HL-60/S4 treated with phorbol 12-myristate 13-acetate at 8.2 ng/mL for 4 days and 3 days (cell line): ENCODE data around the gene COA6.
"Not testable (repeated sequence)": the region's sequence is repeated elsewhere in the genome, so short reads cannot be mapped to it uniquely, and the experiment has no call there.

Experiments
- in situ Hi-C: fragments of 300-500 bp; cut with MboI; formaldehyde crosslinking; loops from 2 replicates; pipeline ENCODE4 v1.15.0; 2022; ENCODE audit warnings: low sequenced_read_pairs

The COA6 gene

DNA sequence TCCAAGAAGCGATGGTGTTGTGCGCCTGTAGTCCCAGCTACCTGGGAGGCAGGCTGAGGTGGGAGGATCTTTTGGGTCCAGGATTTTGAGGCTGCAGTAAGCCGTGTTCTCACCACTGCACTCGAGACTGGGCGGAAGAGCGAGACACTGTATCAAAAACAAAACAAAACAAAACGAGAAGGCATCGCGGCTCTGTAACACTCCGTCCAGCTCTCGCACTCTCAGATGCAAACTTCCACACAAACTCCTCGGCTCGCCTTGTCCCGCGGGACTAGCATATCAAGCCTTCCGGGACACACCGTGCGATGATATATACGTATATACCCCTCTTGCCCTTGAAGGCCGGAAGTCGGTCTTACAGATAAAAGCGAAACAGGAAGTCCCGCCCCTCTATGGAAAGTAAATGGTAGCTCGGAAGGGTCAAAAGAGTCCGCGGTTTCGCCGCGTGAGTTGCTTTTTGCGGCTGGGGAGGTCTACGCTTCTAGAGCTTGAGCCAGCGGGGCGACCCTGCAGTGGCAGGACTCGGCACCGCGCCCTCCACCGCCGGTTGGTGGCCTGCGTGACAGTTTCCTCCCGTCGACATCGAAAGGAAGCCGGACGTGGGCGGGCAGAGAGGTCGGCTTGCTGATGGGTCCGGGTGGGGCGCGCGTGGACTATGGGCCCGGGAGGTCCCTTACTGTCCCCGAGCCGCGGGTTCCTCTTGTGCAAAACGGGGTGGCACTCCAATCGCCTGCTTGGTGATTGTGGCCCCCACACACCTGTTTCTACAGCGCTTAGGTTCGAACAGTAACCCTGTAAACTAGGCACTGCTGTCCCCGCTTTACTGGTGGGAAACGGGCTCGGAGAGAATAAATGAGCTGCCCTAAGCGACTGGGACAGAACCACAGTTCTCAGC is at the start of gene COA6:
Gene COA6, plus strand, starts transcription at position 393 of the 895 bp plus-strand sequence. Its CDS starts 11 bp downstream, at position 404.
- in situ Hi-C loops, result no loop called here

GRCh38 chr1:234324821-234325220 is 48.4 kb upstream of the COA6 start:
- in situ Hi-C loops, result no loop called here

GRCh38 chr1:234325878-234326496 is 47.3 kb upstream of the COA6 start:
- in situ Hi-C loops, result no loop called here

DNA sequence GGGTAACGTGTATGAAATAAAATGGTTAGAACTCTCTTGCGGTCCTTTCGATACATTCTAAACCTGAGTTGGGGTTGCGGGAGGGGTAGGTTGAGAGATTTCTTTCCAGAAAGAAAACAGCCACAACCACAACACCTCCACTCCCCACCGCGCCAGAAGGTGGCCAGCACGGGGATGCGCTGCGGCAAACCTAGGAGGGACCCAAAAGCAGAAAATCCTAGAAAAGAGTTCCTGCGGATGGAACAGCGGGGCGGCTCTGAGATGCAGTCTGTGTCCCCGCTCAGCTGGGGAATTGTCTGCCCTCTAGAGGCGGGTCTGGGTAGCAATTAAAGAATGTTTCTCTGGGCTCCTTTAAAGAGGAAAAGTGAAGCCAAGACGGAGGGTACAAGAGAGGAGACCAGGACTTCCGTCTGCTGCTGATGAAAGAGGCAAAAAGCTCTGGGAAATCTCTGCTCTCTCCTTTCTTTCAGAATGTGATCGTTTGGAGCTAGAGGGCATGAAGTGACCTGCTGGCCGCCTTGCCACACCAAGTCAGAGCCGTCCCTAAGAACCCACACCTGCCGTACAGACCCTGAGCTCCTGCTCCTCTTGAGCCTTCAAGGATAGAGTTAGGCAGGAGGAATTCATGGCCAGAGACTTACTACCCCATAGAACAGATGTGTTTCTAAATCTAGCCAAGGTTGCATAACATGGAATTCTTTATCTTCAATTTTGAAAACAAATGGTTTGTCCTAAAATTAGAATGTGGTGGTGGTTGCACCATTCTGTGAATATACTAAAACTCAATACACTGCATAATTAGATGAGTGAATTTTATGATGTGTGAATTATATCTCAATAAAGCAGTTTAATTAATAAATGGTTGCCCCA is 46.5 kb upstream of the COA6 start:
- in situ Hi-C loops, result no loop called here

- in situ Hi-C loops, result no loop called here
Measured at GRCh38 chr1:234327577-234328164, 45.6 kb upstream of the COA6 start.

GRCh38 chr1:234330843-234331215 is 42.4 kb upstream of the COA6 start:
- in situ Hi-C loops, result no loop called here

DNA sequence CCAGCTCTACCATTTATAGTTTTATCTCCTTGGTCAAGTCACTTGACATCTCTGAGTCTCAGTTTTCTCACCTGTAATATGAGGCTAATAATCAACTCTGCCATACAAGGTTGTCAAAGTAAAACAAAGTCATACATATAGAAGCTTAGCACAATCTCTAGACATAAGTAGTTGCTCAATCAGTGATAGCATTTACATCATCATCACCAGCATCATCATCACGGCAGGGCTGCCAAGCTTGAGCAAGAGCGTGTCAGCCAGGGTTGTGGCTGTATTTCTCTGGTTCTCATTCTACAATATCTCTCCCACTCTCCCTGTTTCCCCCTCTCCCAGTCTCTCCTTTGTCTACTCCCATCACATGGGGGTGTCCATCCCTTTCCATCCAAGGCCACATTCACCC is 41.7 kb upstream of the COA6 start:
- in situ Hi-C loops, result no loop called here

GRCh38 chr1:234336359-234336758 is 36.9 kb upstream of the COA6 start:
- in situ Hi-C loops, result no loop called here

- in situ Hi-C loops, result no loop called here
Measured at GRCh38 chr1:234337233-234337632, 36.0 kb upstream of the COA6 start.

DNA sequence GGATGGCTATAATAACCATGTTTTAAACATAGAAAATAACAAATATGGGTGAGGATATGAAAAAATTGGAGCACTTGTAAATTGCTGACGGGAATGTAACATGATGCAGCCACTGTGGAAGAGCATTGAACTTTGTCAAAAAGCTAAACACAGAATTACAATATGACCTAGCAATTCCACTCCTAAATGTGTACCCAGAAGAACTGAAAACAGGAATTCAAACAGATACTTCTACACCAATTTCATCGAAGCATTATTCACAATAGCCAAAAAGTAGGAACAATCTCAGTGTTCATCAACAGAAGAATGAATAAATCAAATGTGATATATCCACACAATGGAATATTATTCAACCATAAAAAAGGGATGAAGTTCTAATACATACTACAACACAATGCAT is 32.7 kb upstream of the COA6 start:
- in situ Hi-C loops, result no loop called here

- in situ Hi-C loops, result no loop called here
Measured at GRCh38 chr1:234342774-234343173, 30.5 kb upstream of the COA6 start.

DNA sequence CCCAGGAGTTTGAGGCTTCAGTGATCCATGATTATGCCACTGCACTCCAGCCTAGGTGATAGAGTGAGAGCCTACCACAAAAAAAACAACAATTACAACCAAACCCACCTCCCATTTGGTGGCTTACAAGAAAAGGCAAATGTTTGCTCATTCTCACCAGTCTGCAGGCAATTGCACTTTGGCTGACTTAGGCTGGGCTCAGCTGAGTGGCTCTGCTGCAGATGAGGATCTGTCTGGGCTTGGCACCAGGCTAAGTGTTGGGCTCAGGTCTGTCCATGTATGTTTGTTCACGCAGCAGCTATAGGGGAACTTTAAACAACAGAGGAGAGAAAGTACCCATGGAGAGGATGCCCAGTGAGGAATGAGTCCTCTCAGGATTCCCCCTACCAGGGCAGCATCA is 28.0 kb upstream of the COA6 start:
- in situ Hi-C loops, result no loop called here

DNA sequence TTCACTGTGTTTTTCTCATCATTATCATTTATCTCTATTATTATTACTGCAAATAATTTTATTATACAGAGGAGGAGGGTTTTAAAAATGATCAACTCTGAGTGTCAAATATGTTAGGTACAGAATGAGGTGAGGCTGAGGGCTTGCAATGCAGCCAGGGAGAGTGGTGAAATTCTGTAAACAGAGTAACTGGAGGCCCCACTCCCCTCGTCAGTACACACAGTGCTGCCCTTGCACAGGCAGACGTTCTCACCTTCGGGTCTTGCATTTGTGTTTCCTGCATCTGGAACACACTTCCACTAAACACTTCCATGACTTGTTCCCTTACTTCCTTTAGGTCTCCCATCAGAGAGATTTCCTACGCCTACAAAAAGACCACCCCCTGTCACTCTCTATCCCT is 24.3 kb upstream of the COA6 start:
- in situ Hi-C loops, result no loop called here

DNA sequence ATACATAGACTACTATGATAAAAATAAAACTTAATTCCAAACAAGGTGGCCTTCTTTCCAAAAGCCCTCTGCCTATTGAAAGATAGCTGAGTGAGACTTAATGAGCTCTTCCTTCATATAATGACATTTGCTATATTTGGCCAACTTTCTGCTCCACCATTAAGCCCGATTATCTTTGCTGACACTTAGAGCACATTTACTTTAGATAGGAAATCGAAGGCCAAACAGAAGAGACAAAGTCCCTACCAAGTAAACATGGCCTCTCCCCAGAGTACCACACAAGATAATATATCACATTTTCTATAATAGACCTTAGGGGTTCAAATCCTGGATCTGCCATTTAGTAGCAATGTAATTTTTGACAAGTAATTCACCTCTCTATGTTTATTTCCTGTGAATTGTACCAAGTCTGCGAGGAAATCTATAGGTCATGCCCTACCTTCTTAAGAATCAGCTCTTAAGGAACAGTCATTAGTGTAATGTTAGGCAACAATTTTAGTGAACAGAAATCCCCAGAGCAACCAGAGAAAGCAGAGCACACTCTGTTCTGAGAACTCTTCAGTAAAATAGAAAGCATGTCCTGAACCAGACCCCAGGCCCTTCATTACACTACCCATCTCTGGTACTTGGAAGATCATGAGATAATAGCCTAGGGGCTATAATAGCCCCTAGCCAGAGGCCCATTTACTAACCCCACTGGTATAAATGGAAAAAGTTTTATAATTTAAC is 17.3 kb upstream of the COA6 start:
- in situ Hi-C loops, result no loop called here

GRCh38 chr1:234356615-234357269 is 16.5 kb upstream of the COA6 start:
- in situ Hi-C loops, result not testable (repeated sequence)

DNA sequence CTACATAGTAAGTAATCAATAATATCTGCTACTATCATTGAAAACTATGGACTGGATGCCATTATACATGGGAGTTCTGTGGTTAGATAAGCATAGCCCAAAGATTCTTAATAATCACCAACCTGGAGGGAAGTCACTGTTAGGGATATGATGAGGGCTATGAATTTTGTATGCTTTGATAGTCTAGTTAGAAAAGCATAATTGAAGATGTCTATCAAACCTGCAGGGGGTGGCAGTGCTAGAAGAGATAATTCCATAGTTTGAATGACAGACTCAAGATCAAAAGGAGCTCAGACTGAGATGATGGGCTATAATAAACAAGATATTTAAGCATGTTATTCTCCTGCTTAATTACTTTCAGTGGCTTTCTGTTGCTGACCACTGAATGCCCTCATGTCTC is 15.4 kb upstream of the COA6 start:
- in situ Hi-C loops, result no loop called here

- in situ Hi-C loops, result no loop called here
Measured at GRCh38 chr1:234361102-234361603, 12.1 kb upstream of the COA6 start.

DNA sequence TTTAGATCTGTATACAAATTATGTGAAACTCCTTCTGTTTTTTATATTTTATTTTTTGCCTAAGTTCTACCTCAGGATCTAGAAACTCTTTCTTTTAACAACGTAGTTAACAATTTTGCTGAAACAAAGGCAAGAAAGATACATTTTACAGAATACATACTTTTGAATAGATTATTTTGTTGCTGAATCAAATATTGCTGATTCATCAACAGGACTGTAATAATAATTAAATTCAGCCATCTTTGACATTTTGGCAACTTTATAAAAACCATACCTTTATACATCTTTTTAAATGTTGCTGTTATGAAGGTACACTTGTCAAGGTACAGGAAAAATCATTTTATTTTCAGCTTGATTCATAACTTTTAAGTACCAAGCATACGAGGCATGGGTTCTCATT is 10.7 kb upstream of the COA6 start:
- in situ Hi-C loops, result no loop called here

DNA sequence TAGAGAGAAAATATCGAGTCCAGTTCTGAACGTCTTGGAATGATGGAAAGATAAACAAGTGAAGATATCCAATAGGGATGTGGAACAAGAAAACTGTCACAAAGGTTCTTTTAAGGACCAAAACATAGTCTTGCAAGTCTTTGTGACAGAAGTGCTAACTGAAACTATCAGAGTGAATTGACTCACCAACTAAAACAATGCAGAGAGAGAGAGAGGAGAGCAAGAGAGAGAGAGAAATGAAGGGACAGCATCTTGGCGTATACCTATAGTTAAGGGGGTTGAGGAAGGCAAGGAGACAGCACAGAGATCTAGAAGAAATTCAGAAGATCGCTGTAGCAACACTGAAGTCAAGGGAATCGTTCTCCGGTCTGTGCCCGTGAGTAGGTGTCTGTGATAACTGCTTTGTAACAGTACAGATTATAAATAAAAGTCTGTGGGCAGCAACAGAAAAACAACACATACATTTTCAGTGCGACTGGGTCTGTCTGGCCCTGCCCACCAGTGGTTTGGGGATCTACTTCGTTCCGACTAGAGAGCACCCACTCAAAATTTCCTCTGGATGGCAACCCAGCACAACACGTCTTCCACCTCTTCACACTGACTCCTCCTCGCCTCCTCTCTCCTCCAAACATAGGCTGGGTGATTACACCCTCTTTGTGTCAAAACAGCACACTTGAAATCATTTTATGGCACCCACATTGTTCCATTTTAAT is 4.8 kb upstream of the COA6 start:
- in situ Hi-C loops, result no loop called here
